HG03045 (cell line): Measurements from ENCODE around the gene CYTH3.
"Not testable (repeated sequence)": the region's sequence is repeated elsewhere in the genome, so short reads cannot be mapped to it uniquely, and the experiment has no call there.

Experiments used
- ATAC-seq: cut with Tn5 transposase; IDR thresholded peaks from one replicate; pipeline ENCODE4 v1.9.1; 2021; ENCODE audit warnings: mild to moderate bottlenecking, moderate library complexity; ENCODE audit not compliant: unreplicated experiment

CYTH3 gene

DNA sequence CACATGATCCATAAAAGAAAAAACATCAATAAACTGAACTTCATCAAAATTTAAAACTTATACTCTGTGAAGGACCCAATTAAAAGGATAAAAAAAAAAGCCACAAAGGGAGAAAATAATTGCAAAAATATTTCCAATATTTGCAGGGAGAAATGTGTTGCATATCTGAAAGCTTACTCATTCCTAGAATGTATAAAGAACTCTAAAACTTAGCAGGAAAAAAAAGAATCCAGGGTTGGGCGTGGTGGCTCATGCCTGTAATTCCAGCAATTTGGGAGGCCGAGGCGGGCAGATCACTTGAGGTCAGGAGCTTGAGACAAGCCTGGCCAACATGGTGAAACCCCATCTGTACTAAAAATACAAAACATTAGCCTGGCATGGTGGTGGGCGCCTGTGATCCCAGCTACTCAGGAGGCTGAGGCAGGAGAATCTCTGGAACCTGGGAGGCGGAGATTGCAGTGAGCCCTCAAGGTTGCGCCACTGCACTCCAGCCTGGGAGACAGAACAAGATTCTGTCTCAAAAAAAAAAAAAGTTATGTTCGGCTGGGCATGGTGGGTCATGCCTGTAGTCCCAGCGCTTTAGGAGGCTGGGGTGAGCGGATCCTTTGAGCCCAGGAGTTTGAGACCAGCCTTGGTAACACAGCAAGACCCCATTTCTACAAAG lies 11.1 kb upstream of the CYTH3 start:
- ATAC-seq = not testable (repeated sequence)

GRCh38 chr7:6279937-6280336 lies 7.5 kb upstream of the CYTH3 start:
- no peak for ATAC-seq

GRCh38 chr7:6279341-6279740 lies 6.9 kb upstream of the CYTH3 start:
- ATAC-seq = no peak

DNA sequence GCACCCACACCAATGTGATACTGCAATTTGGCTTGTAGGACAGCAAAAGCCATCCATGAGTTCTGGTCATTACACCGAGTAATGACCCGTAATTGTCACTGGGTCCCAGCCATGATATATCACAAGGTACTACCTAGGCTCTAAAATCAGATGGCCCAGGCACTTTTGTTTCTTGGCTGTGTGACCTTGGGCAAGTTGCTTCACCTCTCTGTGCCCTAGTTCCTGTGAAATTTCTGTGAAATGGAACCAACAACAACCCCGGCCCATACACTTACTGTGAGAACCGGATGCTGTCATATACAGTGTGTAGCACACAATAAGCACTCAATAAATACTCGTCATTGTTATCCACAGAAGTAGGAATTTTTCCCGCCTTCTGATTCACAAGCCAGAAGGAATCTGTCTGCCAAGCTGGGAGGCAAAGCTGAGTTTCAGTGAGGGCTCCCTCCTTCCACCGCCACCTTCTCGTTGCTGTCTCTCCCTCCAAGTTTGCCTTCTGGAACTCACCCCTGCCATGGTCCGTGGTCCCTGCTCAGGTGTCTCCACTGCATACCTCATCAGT lies 6.4 kb upstream of the CYTH3 start:
- no peak for ATAC-seq

- no peak for ATAC-seq
These were observed 5.1 kb upstream of the CYTH3 start for GRCh38 chr7:6277476-6277875.

DNA sequence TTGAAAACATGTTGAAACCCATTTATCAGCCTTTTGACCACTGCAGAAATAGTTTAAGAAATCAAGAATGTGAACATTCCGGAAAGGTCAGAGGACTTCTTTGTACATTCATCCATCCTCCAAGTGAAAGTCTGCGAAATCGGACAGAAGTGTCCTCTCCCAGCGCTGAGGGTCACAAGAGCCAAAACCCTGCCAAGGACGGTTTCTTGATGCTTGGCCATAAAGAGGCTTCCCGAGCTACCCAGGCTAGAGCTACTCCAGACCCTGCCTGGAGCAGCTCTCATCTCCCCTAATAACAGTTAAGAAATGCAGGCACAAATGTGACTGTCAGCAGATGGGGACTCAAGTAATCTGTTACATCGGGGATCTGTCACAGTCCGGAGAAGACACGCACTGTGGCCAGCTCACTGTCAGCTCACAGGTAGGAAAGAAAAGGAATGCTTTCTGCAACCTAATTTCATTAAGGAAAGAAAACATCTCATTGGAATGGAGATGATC lies 4.5 kb upstream of the CYTH3 start:
- no peak for ATAC-seq

DNA sequence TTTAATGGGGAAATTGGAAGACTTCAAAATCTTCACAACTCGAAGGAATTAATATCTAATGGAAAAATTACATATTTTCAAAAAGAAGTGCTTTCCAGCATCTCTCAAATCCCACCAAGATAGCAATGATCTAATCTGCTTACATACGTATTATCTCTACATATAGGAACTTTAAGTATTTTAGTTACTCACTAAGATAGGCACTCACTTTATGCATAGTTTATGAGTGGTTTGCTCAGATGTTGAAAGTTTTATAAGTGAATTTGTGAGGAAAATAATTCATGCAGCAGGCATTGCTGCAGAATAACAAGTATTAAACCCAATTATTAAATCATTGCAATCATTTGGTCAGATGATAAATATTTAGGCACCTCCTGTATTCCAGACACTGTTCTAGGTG lies 2.3 kb upstream of the CYTH3 start:
- ATAC-seq = no peak

DNA sequence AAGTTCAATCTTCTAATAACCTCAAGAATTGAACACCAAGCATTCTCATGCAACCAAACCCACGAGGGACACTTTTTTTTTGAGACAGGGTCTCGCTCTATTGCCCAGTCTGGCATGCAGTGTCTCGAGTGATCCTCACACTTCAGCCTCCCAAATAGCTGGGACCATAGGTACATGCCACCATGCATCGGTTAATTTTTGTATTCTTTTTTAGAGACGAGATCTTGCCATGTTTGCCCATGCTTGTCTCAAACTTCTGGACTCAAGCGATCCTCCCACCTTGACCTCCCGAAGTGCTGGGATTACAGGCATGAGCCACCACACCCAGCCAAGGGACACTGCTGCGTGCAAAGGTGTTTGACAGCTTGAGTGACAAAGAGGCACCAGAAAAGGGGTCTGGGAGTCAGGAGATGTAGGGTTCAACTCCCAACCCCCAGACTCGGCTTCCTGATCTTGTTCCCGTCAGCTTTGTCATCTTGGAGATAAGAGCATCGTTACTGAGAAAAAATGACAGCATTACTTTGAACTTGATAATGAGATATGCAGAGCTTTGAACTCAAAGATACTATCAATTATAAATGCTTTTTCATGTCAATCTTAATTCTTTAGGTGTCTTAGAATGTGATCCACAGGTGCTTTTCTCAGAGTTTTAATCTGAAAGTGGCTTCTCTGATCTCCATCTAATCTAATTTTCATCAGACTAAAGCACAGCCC lies 1.6 kb upstream of the CYTH3 start:
- no peak for ATAC-seq

GRCh38 chr7:6273380-6273837 lies 985 bp upstream of the CYTH3 start:
- no peak for ATAC-seq

GRCh38 chr7:6271694-6272440 lies 557 bp downstream of the CYTH3 start:
- ATAC-seq = peak; percentile 21

- ATAC-seq = no peak
These were observed 1.3 kb downstream of the CYTH3 start for GRCh38 chr7:6271060-6271658.

GRCh38 chr7:6269527-6269926 lies 2.9 kb downstream of the CYTH3 start:
- no peak for ATAC-seq

DNA sequence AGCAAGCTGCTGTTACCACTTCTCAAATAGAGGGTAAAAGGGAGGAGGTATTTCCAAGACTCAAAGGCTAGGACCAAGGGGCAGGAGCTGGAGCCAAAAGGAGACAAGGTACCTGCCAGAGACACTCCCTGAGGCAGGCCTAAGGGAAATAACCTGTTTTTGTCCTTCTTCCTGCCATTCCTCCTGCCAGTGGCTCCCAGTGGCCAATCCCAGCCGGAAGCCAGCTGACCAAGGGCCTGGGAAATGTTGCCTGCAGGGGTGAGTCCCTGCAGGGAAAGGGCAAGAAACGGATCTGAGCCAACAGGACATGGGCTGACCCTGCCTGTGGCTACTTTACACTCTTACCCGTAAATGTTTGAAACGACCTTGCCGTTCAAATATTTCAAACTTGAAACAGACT lies 3.5 kb downstream of the CYTH3 start:
- ATAC-seq = no peak

DNA sequence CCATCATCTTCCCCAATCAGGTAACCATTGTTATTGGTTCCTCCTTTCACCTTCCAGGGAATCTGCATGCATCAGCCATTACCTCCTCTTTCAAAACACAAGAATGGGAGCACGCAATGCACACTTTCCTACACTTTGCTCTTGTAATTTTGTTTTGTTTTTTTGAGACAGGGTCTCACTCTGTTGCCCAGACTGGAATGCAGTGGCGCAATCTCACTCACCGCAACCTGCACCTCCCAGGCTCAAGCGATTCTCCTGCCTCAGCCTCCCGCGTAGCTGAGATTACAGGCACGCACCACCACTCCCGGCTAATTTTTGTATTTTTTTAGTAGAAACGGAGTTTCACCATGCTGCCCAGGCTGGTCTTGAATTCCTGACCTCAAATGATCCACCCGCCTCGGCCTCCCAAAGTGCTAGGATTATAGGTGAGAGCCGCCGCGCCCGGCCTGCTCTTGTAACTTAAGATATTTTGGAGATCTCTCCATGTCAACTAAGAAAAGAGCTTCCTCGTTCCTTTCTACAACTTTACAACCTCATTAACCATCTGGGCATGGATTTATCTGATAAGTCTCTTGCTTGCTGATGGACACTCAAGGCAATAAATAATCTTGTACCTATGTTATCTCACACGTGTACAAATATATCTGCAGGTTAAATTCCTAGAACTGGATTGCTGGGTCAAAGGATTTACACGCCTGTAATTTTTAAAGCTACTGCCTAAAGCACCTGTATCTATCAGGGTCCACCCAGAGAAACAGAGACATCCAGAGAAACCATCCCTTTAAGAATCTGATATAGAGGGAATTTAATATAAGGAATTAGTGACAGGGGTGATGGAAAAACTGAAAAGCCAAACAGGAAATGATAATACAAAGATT lies 4.2 kb downstream of the CYTH3 start:
- no peak for ATAC-seq

DNA sequence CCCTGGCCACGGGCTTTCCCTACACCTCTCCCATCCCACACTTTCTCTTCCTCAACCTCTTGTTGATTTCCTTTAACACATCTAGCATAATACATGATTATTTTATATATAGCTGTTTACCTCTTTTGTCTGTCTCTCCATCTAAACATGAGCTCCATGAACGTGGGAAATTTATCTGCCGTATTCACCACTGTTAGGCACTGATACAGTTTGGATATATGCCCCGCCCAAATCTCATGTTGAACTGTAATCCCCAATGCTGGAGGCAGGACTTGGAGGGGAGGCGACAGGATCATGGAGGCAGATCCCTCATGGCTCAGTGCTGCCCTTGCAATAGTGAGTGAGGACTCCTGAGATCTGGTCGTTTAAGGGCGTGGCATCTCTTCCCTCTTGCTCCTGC lies 5.7 kb downstream of the CYTH3 start:
- no peak for ATAC-seq

DNA sequence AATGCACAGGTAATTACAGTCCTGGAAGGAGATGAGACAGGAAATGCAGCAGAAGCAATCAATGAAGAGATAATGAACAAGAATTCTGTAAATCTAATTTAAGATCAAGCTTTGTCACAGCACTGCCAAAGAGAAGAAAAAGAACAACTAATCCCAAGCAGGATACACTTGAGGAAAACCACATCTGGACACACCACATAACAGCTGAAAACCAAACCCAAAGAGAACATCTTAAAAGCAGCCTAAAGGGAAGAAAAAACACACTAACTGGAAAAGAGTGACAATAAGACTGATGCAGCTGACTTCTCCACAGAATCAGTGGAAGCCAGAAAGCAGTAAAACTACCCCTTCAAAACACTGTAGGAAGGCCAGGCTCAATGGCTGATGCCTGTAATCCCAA lies 10.2 kb downstream of the CYTH3 start:
- ATAC-seq = no peak

DNA sequence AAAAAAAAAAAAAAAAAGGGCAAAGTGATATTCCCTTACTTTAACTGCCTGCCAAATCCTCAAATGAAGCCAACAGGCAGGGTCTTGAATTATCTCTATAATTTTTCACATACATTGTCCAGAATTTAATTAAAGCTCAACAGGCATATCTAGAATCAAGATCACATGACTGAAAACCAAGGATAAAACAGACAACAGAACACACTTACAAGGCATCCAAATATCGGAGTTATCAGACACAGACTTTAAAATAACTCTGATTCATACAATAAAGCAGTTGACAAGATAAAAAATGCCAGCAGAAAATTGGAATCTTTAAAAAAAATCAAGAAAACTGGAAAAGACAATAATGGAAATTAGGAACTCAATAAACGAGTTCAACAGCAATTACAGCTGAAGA lies 10.7 kb downstream of the CYTH3 start:
- ATAC-seq = no peak

GRCh38 chr7:6260291-6261187 lies 11.9 kb downstream of the CYTH3 start:
- no peak for ATAC-seq

DNA sequence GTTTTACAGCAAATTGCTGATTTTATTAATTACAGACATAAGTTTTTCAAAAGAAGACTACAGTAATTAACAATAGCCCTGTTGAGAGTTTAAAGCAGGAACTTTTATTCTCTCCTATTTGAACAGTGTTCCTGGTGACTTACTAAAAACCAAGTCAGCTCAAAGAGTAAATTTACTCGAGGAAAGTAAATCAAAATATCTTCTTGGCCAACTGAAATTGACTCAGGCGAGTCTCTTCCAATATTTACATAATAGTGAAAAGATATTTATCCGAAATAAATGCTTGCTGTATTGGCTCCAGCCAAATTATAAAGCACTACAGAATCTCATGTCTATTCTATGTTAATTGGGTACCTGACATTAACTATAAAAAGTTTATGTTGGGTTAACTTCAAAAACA lies 13.2 kb downstream of the CYTH3 start:
- ATAC-seq = no peak
